GM19463 (cell line): ENCODE results near the gene ZNF618.

Source experiments
- ATAC-seq: cut with Tn5 transposase; IDR thresholded peaks from one replicate; pipeline ENCODE4 v1.9.1; 2021; ENCODE audit warnings: mild to moderate bottlenecking, moderate library complexity; ENCODE audit not compliant: unreplicated experiment

ZNF618 gene

DNA sequence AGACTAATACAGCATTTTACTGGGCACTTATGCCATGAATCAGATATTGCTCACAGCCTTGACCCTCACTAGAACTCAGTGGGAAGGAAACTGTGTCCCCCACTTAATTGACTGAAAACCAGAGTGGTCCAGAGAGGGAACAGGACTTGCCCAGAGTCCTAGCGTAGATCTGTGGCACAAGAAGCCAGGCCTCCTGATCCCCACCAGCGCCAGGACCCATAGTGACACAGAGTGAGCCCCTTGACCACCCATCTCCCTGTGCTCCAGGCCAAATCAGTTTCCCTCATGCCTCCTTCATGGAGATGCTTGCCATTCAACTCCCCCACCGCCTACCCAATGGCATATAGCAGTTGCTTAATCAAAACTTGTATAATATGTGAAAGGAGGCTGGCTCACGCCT is 214.7 kb downstream of the ZNF618 start:
- no peak for ATAC-seq

DNA sequence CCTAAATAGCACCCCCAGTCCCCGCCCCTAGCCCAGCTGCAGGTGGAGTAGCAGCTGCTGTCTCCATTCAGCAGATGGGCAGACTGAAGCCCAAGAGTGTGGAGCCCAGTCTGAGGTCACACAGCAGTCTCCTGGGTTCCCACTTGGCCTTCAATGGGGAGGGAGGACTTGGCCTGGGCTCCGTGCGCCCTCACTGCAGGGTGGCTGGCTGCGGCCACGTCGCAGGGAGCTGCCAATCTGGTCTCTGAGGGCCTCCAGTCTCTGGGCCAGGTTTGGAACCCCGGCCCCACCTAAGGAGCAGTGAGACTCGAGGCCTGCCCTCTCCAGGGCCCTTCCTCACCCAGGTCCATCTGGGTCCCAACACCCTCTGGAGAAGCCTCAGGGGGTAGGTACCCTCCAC is 215.6 kb downstream of the ZNF618 start:
- ATAC-seq = no peak

DNA sequence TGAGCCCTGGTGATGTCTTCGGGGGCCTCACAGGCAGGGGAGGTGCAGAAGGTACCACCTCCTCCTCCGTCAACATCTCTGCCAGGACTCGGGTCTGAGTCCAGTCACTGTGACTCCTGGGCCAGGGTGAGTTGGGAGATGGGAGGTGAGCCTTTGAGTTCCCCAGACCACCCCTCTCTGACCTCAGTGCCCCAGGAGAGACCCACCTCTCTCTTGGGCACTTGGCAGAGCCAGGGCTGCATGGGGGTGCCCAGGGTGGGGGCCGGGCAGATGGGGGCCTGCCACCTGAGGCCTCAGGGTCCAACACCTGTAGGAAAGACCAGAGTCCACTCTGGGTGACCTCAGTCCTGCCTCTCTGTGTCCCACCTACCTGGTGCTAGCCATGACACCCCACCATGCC is 216.2 kb downstream of the ZNF618 start:
- ATAC-seq = no peak

DNA sequence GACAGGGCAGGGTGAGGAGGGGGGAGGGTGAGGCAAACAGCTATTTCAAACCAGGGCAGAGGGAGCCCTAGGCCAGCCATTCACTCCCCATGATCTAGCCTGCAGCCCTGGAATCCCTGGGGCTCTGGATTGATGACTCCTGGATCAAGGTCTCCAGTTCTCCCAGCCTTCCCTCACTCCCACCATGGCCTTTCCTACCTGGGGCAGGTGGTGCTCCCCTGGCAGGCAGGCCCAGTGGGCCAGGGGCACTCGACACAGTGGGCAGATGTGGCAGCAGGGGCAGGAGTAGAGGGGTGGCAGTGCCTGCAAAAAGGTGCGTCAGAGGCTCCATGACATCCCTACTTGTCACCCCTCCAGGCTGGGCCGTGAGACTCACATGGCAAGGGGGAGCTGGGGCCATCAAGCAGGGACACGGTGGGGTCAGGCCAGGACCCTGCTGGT is 216.9 kb downstream of the ZNF618 start:
- no peak for ATAC-seq

DNA sequence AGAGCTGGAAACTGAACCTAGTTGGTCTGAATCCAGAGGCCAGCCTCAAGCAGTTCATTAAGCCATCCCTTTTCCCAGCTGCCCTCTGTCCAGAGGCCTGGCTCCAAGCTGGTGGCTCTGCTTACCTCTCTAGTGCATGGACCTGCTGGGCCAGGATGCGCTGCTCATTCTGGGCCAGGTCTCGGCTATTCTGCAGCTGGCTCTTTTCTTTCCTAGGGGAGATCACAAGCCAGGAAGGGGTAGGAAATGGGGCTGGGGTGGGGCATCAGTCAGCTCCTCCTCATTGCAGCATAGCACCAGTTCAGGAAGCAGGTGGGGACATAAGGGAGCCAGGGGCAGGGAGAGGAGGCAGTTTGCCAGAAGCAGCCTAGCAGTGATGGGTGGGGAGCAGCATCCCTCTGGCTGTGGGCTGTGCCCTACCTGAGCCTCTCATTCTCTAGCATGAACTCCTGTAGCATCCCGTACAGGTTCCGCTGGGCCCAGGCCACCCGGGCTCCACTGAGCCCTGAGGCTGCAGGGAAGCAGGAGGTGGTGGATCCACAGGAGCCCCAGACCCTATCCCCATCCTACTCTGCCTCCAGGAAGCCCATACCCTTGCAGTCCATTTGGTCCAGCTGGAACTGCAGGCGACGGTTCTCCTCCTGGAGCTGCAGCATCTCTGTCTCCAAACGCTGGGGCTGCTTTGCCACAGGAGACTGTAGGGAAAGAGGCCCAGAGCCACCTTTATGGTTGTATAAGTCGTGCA is 217.8 kb downstream of the ZNF618 start:
- ATAC-seq = no peak

DNA sequence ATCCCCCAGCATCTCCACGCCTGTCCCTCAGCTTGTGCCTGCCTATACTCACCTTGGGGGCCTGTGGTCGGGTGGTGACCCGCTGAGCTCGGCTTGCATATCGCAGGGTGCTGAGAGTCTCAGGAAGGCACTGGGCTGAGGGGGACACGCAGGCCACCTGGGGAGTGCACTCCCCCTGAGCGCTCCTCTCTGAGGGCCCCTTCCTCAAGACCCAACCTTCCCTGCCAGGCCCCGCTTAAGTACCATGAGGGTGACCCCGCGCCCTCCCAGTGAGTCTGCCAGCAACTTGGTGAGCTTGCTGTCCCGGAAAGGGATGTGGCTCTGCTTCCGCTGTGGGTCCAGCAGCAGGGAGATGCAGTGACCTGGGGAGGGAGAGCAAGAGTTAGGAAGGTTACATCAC is 218.9 kb downstream of the ZNF618 start:
- no peak for ATAC-seq

DNA sequence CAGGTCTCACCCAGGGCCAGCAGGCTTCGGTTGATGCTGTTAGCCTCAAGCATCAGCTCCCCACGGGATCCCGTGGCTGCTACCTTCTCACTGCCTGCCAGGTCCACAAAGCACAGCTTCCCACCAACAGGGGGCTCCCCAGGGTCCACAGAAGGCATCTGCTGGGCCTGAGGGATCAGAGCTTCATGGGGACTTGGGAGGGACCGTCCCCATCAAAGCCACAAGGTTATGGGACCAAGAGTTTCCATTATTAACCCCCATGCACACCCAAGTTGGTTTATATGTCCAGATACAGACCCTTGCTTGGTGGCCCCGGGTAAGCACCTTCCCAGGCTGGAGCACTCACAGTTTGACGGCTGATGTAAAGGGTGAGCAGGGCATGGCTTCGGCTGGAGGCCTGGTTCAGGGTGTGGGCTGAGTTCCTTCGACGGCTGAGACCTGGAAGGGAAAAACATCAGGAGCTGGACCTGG is 220.0 kb downstream of the ZNF618 start:
- ATAC-seq = no peak

DNA sequence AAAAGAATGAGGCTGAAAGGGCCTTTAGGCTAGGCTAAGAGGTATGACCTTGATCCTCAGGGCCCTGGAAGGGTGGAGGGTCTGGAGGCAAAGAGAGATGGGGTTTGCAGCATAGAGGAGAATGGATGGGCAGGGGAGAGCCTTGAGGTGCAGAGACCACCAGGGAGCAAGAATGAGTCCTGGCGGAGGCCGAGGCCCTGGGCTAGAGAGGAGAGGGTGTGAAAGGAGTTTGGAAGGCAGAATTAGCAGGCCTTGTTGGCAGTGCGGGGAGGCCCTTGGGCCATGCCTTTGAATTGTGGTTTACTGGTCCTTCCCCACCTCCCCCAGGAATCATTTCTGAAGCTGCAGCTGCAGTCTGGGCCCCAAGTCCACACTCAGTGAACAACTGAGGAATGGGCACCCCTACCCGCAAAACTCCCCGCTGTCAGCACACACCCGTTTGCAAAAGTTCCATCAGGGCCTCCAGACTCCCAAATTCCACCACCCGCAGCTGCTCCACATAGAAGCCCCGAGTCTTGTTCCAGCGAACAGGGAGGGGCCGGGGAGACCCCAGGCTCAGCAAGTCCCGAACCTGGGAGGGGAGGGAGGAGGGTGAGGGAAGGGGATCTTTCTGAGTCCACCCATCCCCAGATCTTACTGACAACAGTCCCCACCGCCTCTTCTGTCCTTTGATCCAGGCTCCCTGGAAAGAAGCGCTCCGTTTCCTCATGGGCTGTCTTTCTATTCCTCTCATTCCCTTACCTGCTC is 220.9 kb downstream of the ZNF618 start:
- ATAC-seq = no peak

DNA sequence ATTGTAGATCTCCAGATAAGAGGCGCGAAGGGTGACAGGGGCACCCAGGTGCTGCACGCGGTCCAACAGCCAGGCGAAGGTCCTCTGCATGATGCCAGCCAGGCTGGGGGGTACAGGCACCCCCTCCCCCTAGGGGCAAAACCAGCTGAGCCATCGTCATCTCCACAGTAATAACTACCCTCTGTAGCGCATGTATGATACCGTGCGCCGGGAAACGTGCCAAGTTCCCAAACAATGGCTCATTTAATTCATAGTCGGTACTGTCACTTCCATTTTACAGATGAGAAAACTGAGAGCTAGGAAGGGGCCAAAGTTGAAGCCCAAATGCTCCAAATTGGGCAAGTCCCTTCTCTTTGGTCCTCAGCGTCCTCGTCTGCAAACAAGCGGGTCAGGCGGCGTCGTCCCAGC is 221.5 kb downstream of the ZNF618 start:
- no peak for ATAC-seq

DNA sequence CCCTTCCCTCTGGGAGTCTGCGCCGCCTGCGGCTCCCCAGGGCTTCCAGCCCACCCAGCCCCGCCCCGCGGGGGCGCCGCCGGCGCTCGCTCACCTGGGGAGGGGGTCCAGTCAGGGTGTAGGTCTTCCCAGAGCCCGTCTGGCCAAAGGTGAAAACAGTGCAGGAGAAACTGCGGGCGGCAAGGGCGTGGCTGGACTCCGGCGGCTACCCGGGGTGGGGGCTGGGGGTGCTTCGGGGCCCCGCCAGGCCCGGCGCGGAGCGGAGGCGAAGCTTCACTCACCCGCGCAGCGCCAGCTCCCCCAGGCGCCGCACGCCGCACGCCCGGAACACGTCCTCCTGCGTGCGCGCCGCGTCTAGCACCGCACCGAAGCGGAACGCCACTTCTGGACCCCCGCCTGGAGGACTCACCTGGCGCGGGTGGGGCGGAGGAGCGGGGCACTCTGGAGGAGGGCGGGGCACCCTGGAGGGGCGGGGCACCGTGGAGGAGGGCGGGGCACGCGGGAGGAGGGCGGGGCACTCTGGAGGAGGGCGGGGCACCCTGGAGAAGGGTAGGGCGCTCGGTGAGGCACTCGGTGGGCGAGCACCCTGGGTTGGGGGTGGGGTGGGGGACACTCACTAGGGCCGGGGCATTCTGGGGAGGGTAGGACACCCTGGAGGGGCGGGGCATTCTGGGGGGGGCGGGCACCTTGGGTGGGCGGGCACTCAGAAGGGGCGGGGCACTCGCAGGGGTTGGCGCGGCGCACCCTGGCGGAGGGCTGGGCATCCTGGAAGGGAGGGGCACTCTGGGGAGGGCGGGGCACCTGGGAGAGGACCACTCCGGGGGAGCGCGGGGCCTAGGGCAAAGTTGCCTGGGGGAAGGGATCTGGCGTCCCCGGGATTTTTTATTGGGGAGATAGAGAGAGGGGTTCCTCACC is 222.2 kb downstream of the ZNF618 start:
- ATAC-seq = no peak

DNA sequence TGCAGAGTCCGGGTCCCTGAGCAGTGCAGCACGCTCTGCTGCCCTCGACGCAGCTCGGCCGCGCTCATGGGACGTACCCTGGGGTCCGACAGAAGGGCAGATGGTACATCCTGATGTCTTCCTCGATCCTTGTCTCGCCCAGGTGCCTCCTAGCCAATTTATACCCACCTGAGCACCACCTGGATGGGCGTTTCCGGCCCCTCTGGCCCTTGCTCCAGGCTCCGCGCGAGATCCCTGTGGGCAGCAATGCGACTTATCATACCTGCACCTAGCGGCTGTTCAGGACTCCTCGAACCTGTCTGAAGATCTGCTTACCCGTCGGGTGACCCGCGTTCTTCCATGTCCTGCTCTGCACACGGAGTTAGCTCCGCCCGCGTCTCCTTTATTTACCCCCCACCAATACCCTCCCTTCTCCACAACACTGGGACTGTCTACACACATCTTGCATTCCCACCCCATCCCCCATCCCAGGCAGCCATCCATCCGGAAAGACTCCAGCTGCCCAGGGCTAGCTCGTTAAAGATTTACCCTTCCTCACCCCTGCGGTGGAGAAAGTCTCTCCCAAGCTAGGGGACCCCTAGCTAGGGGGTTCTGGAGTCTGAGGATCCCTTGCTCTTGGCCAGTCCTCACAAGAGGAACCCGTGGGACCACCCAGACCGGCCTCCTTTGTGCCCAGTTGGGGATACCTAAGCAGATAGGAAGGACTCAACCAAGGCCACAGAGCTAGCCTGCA is 223.0 kb downstream of the ZNF618 start, which contains the start of gene KIF12:
Gene KIF12 (minus strand): TSS at position 357 of the 733 bp plus-strand sequence. CDS start 16 bp downstream, at position 341.
- no peak for ATAC-seq

DNA sequence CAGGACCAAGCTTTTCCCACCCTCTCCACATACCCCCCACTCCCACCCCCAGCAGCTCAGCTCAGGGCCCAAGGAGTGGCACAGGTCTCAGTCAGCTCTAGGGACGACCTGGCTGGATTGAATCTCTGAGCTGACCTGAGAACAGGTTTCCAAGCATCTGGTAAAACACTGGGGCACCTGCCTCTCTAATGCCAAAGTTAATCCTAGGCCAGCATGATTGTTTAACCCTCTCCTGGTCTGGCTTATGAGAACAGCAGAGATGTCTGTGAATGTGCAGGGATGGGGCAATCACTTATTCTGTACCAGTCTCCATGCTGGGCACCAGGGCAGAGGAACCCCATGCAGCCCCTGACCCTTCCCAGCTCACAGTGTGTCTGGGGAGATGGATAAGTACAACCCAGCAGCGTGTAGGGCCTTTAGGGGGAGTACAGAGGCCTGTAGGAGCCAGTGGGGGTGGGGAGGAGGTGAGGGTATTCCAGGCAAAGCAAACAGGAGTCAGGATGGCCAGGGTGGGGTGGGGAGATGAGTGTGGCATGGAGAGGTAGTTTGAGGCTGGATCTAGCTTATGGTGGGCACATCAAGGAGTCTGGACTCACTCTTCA is 223.7 kb downstream of the ZNF618 start:
- ATAC-seq = no peak

DNA sequence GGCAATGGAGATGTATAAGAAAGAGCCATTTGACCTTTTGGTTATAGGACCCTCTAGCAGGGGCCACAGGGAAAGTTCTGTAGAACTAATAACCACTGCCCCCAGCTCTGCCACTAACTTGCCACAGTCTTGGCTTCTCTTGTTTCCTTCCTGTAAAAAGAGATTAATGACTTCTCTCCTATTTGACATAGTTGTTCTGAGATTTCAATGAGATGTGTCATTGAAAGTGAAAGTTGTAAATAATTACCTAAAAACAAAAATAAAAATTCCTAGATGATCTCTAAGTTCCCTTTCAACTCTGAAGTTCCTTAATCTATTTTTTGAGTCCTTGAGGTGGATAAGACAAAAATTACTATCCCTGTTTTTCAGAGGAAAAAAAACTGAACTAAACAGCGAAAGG is 224.4 kb downstream of the ZNF618 start:
- ATAC-seq = no peak

DNA sequence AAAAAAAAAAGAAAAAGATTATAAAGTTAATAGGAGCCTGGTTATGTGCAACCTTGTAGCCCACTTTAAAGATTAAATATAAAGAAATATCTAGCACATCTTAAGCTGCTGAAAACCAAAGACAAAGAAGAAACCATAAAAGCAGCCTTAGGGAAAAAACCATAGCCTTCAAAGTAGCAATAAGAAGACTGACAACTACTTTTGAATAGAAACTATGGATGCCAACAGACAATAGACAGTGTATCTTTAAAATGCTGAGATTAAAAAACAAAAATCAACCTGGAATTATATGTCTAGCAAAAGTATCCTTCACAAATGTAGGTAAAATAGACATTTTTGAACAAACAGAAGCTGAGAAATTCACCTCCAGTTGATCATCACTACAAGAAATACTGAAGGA is 226.4 kb downstream of the ZNF618 start:
- ATAC-seq = no peak

DNA sequence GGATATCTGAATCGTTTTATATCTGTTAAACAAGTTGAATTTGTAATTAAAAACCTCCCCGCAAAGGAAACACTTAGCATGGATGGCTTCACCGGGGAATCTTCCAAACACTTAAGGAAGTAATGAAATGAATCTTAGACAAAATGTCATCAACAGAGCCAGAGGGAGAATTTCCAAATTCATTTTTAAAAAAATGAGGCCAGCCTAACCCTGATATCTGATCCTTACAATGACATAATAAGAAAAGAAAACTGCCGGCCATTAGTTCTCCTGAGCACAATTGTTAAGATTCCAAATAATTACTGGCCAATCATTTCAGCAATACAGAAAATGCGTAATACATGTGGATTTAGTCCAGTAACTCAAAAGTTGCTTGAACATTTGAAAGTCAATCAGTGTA is 229.1 kb downstream of the ZNF618 start:
- ATAC-seq = no peak
